Left lung (tissue), 14 donors: ENCODE data around the gene PCDHGA9. TPM values are rescaled to one million over a fixed set of nuclear protein-coding genes. Genes with fewer than 3 reads are reported as not detected.

ENCODE experiments used
- ATAC-seq: fragments of 200-7000 bp; cut with Tn5 transposase; one replicate; pipeline ENCODE4 v1.9.1; 2020; ENCODE audit warnings: moderate library complexity
- DNase-seq, 4 donors: peaks; one replicate each; pipeline ENCODE4 v3.0.0-alpha.2; 2013 to 2020
- H3K27ac ChIP-seq, 2 donors: fragments of 200-600 bp; sonication (generic) in 1 of 2; one replicate each; pipeline versions ENCODE4 v1.5.0 to v1.8.0; 2020 to 2021
- H3K27me3 ChIP-seq, 2 donors: fragments of 200-600 bp; sonication (generic) in 1 of 2; one replicate each; pipeline versions ENCODE4 v1.5.0 to v1.8.0; 2020 to 2021
- H3K36me3 ChIP-seq, 2 donors: fragments of 200-600 bp; sonication (generic) in 1 of 2; one replicate each; pipeline versions ENCODE4 v1.5.0 to v1.8.0; 2020 to 2021
- H3K4me1 ChIP-seq, 2 donors: fragments of 200-600 bp; one replicate each; pipeline ENCODE4 v1.8.0; 2021
- H3K4me3 ChIP-seq, 2 donors: fragments of 200-600 bp; sonication (generic) in 1 of 2; one replicate each; pipeline versions ENCODE4 v1.5.0 to v1.8.0; 2020 to 2021; ENCODE audit warnings: mild to moderate bottlenecking in 1 of 2
- H3K9me3 ChIP-seq, 2 donors: fragments of 200-600 bp; sonication (generic) in 1 of 2; one replicate each; pipeline versions ENCODE4 v1.5.0 to v1.8.0; 2020 to 2021
- CTCF ChIP-seq, 2 donors: fragments of 200-600 bp; sonication (generic) in 1 of 2; IDR thresholded peaks; one replicate each; pipeline versions ENCODE4 v1.5.0 to v1.8.0; 2021; ENCODE audit warnings: antibody characterized with exemption in 2 of 2
- intact Hi-C, 2 donors: fragments of 100-400 bp; cut with DNase I; formaldehyde crosslinking; loops; one replicate each; pipeline versions ENCODE4 v1.11.2 to v1.14.2; 2022
- long read RNA-seq, 12 donors: library from polyadenylated mRNA in 2 of 12; unstranded in 2 of 12; transcript quantifications; one replicate each; pipeline ENCODE4 v2.0.0 and lab custom pipeline, GENCODE V29; 2019 to 2026
- polyA plus RNA-seq, 6 donors: library from polyadenylated mRNA; unstranded; fragments of 120-200 nt; gene quantifications; one replicate each; pipeline ENCODE4 v1.2.1, GENCODE V29; 2013; ENCODE audit not compliant: insufficient read length in 6 of 6
- total RNA-seq, 2 donors: library from RNA; stranded (reverse); fragmentation: NEBNext Ultra II Directional; extraction: Animal tissue kit (Norgen Biotek cat#: 25700); gene quantifications; one replicate each; pipeline ENCODE4 v1.2.1, GENCODE V29; 2021
- donor health status: DM: no; HTN: yes; CAD: no.
- donor health status: DM: no; HTN: no; CAD: no.

The PCDHGA9 gene
- total RNA-seq (1 to 10 TPM; 4.0 to 4.6 TPM), polyA plus RNA-seq (1 to 10 TPM; 5.1 to 7.2 (median 6.4) TPM)
- long read RNA-seq, donor 1, transcript PCDHGA9-202 (1 exons, 2,568 nt): major isoform, 8 of 8 reads
- long read RNA-seq, donor 1, partial matches to known transcripts: 0 of 8 reads
- long read RNA-seq, donor 1, other reads (novel, unspliced or antisense): 0 of 8 reads
- long read RNA-seq, donor 2, full-length matches to known transcripts: 5 of 5 reads
- long read RNA-seq, donor 2, partial matches to known transcripts: 0 of 5 reads
- long read RNA-seq, donor 2, other reads (novel, unspliced or antisense): 0 of 5 reads
- long read RNA-seq, donor 3, full-length matches to known transcripts: 3 of 3 reads
- long read RNA-seq, donor 3, partial matches to known transcripts: 0 of 3 reads
- long read RNA-seq, donor 3, other reads (novel, unspliced or antisense): 0 of 3 reads
- long read RNA-seq, donor 4: 0 reads
- long read RNA-seq, donor 5, full-length matches to known transcripts: 9 of 9 reads
- long read RNA-seq, donor 5, partial matches to known transcripts: 0 of 9 reads
- long read RNA-seq, donor 5, other reads (novel, unspliced or antisense): 0 of 9 reads
- long read RNA-seq, donor 6: 0 reads
- long read RNA-seq, donor 7: 0 reads
- long read RNA-seq, donor 8, full-length matches to known transcripts: 5 of 5 reads
- long read RNA-seq, donor 8, partial matches to known transcripts: 0 of 5 reads
- long read RNA-seq, donor 8, other reads (novel, unspliced or antisense): 0 of 5 reads
- long read RNA-seq, donor 9: 0 reads
- long read RNA-seq, donor 10: 0 reads
- long read RNA-seq, donor 11, full-length matches to known transcripts: 16 of 16 reads
- long read RNA-seq, donor 11, partial matches to known transcripts: 0 of 16 reads
- long read RNA-seq, donor 11, other reads (novel, unspliced or antisense): 0 of 16 reads
- long read RNA-seq, donor 12, full-length matches to known transcripts: 4 of 4 reads
- long read RNA-seq, donor 12, partial matches to known transcripts: 0 of 4 reads
- long read RNA-seq, donor 12, other reads (novel, unspliced or antisense): 0 of 4 reads

- H3K36me3 ChIP-seq: peaks cover 0 to 7% of the 10 kb centered on the region in 2 donors
- peaks cover 23 to 92% of the 10 kb centered on the region in 2 donors for H3K27me3 ChIP-seq
- TF ChIP-seq CTCF (IDR thresholded peaks at IDR 0.05): peak in 1 of 2 donors; percentile 11
- peak; percentile 60 for ATAC-seq
- H3K27ac ChIP-seq: no peak within 1 kb of the TSS
- intact Hi-C loops: no loop called here
- no peaks in the 10 kb centered on the region for H3K4me1 ChIP-seq
- peak within 1 kb of the TSS in 1 of 2 donors; percentile 9 for H3K4me3 ChIP-seq
- DNase-seq: peak in 1 of 4 donors; percentile 18
- peaks cover 3 to 76% of the 10 kb centered on the region in 2 donors for H3K9me3 ChIP-seq
Measured at GRCh38 chr5:141402553-141403243, at the start of gene PCDHGA9. PCDHGA9 (plus strand) TSS chr5:141402778; CDS start chr5:141402953, 175 bp downstream.

GRCh38 chr5:141354900-141355469, 47.6 kb upstream of the PCDHGA9 start, which contains the start of gene PCDHGA4:
PCDHGA4 (plus strand) TSS chr5:141355021; CDS start chr5:141355108, 87 bp downstream.
- Histone ChIP-seq H3K4me1 (no peaks in the 10 kb centered on the region), H3K27me3 (peaks cover 5 to 71% of the 10 kb centered on the region in 2 donors), H3K27ac (no peak within 1 kb of the TSS), H3K36me3 (no peaks in the 10 kb centered on the region), H3K9me3 (peaks cover 0 to 83% of the 10 kb centered on the region in 2 donors), H3K4me3 (no peak within 1 kb of the TSS)
- intact Hi-C loops: no loop called here
- ATAC-seq (no peak), DNase-seq (no peak)
- TF ChIP-seq CTCF (IDR thresholded peaks at IDR 0.05): no peak

GRCh38 chr5:141355641-141356040, 46.9 kb upstream of the PCDHGA9 start:
- Histone ChIP-seq H3K27ac (no peak overlapping the region), H3K9me3 (peaks cover 0 to 83% of the 10 kb centered on the region in 2 donors), H3K4me1 (no peaks in the 10 kb centered on the region), H3K4me3 (no peak overlapping the region), H3K36me3 (no peaks in the 10 kb centered on the region), H3K27me3 (peaks cover 4 to 71% of the 10 kb centered on the region in 2 donors)
- intact Hi-C loops: no loop called here
- TF ChIP-seq CTCF (IDR thresholded peaks at IDR 0.05): no peak
- no peak for ATAC-seq
- no peak for DNase-seq

GRCh38 chr5:141356133-141356532, 46.4 kb upstream of the PCDHGA9 start:
- no peak for TF ChIP-seq CTCF (IDR thresholded peaks at IDR 0.05)
- H3K36me3 ChIP-seq: no peaks in the 10 kb centered on the region
- H3K4me1 ChIP-seq: no peaks in the 10 kb centered on the region
- H3K27me3 ChIP-seq: peaks cover under 1 to 71% of the 10 kb centered on the region in 2 donors
- H3K4me3 ChIP-seq: no peak overlapping the region
- no peak for DNase-seq
- H3K27ac ChIP-seq: no peak overlapping the region
- no peak for ATAC-seq
- H3K9me3 ChIP-seq: peaks cover 2 to 84% of the 10 kb centered on the region in 2 donors
- intact Hi-C loops: no loop called here
